NOMO-1 treated with DMSO at 0.1 percent for 48 hours (cell line): ENCODE measurements around the gene GRK4.

Source experiments
- DNase-seq: peaks from one replicate; lab custom pipeline; 2025; ENCODE audit not compliant: unreplicated experiment; lab: John Stamatoyannopoulos, UW

Gene GRK4

DNA sequence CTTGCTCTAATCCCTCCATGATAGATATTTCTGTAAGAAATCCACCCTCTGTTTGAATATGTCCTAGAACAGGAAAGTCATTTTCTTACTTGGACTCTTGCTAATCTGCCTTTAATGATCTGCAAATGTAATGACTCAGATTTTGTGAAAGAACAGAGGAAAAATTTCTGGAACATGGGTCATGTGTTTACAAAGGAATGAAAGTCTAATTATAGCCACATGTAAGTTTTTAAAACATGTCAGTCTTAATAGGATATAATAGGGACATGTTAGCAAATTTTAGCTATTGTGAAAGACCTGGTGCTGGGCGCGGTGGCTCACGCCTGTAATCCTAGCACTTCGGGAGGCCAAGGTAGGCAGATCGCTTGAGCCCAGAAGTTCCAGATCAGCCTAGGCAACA is 47.6 kb downstream of the GRK4 start:
- DNase-seq: no peak

DNA sequence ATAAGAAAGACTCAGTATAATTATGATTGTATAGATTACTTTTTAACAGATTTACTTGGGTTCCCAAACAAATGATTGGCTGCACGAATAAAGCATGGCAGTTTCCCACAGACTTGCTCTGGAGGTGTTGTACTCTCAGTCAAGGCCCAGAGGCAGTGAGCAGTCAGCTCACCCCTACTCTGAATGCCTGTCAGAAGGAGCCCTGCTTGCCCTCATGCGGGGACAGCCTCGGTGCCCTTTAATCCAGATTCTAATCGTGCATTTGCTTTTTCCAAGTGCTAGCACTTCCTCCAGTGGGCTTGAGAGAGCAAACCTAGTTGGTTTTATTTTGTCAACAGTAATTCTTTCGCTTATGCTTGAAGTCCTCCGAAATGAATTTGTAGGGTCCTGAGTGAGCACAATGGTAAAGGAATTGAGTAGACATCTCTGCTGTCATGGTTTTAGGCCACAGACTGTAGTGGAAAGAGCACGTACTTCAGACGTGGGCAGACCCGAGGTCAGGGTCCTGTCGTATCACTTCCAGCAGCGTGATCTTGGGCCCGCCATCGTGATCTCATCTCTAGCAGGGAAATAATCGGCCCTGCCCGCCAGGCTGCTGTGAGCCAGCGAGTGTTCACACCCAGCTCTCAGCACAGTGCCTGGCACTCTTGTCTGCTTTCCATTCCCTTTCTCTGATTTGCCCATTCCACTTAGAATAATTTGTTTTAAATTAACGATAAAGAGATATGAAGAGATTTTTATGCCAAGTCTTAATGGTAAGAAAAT is 48.3 kb downstream of the GRK4 start:
- DNase-seq: no peak

DNA sequence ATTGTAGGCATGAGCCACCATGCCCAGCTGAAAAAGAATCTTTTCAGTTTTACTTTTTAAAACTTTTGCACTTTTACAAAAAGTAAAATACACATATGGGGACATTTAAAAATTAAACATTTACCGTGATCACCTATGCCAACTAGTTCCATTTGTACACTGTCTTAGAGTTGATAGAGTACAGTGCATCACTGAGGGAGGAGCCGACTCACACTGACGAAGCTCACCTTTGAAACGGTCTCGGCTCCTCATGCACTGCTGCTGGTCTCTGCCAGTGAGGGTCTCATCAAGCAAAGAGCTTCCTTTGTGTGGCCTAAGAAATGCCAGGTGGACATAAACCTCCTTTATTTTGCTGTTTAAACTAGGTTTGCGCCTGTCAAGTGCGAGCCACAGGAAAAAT is 50.0 kb downstream of the GRK4 start:
- DNase-seq: no peak

DNA sequence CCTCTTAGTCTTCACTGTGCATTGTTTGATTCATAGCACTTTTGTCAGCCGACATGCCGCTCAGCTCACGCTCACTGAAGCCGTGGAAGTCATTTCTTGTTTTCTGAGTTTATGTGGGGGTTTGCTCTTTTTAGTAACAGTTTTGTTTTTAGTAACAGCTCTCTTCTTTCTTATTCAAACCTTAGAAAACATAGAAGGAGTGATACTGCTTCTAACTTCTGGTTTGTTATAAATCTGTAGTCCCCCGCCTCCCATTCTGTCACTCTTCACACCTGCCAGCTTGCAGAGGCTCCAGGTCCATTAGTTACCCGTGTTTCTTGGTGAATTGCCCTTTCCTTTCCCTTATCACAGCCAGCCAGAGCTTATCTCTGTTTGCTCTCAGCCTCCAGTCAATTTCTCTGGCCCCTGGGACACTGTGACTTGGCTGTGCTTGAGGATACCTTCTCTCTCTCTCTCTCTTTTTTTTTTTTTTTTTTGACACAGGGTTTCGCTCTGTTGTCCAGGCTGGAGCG is 50.5 kb downstream of the GRK4 start:
- DNase-seq: no peak

DNA sequence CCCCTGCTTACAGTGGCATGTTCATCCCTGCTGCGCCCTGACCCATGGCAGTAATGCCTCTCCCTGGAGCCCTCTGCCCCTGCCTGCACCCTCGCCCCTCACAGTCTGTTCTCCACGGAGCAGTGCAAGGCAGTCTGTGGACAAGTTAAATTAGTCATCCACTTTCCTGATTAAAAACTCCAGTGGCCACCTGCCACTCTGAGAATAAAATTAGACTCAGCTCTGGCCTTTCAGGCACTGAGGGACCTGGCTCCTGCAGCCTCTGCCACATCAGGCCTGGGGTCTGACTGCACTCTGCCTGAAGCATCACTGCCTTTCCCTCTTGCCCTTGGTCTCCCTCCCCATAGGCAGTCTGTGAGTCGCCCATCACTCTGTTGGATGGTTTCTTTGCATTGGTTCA is 53.6 kb downstream of the GRK4 start:
- no peak for DNase-seq

DNA sequence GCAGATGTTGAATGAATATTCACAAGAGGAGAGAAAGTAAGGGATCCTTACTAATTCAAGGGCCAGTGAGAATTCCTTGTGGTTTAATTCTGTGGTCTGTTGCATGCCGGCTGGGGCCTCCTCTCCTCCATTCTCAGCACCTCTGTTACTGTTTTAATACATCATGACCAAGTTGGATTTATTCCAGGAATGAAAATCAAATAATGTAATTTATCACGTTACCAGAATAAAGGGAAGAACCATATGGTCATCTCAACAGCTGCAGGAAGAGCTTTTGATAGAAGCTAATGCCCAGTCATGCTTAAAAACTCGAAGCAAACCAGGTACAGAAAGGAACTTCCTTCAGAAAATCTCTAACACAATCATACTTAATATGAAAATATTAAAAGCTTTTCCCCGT is 54.1 kb downstream of the GRK4 start:
- no peak for DNase-seq

DNA sequence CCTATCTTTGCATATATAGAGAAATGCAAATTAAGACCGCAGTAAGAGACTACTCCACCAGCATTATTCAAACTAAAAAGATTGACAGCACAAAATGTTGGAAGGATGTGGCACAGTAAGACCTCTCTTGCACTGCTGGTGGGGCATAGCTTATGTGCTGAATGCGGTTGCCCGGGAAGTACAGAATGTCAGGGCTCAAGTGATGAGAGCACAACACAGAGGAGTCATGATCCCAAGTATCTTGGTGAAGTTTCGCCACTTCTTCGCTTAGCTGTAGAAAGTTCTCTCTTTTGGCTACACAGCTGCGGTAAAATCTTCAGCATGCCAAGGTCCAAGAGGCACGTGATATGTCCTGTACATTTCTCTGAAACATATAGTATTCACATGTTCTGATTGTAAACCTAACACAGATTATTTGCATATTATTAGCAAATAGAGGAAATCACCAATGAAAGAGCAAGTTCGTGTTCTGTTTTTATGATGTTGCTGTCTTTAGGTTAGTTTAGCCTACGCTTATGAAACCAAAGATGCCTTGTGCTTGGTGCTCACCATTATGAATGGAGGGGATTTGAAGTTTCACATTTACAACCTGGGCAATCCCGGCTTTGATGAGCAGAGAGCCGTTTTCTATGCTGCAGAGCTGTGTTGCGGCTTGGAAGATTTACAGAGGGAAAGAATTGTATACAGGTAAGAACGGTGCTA is 55.9 kb downstream of the GRK4 start:
- DNase-seq: no peak

DNA sequence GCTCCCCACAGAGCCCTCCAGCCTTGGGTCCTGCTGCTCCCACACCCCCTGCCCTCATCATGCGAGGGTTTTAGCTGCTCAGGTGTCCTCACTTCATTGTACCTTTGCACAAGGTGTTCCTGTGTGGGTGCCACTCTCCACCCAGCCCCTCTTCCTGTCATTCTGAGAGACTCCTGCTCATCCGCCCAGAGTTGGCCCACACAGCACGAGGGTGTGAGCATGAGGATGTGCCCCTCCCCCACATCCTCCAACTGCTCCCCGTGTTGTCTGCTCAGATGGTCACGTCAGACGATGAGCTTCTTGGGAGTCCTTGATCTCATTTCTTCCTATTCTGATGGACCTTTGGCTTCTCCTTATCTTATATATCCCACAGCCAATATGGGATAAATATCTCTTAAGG is 57.8 kb downstream of the GRK4 start:
- DNase-seq: no peak

DNA sequence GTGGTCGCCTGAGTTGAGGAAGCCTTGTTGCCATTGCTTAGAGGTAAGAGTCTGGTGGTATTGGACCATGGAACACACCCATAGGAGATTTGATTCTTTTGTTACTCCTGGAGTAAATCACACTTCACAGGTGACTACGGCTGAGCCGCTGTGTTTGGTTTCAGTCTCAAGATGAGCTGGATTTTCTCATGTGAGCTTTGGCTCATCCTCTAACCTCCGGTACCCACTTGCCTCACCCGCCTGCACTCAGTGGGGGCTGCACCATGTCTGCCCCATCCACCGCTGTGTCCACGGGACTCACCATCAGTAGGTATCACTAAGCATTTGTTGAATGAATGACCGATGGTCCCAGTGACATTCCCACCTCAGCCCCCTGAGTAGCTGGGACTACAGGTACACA is 58.3 kb downstream of the GRK4 start:
- DNase-seq: no peak

DNA sequence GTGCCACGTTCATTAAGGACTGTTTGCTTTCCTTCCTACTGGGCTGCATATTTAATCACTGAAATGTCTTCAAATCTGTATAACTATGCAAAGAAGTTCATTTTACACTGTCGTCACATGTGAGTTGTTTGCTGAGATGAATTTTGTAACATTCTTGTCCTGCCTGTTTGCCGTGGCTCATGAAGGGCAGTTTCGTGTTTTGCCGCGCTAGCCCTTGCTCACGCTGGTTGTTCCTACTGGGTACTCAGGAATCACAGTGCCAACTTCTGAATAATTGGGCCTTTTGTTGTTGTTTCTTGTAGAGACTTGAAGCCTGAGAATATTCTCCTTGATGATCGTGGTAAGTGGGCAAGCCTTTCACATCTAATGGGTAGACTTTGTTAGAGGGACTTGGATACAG is 58.7 kb downstream of the GRK4 start:
- DNase-seq: no peak

DNA sequence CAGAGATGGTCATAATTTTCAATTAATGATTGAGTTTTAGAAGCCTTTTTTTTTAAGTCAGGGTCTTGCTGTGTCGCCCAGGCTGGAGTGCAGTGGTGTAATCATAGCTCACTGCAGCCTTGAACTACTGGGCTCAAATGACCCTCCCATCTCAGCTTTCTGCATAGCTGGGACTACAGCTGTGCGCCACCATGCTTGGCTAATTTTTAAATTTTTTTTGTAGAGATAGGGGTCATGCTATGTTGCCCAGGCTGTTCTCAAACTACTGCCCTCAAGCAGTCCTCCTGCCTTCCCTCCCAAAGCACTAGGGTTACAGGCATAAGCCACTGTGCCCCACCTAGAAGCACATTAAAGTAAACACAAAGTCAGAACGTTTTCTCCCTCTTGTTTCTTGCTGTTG is 59.3 kb downstream of the GRK4 start:
- no peak for DNase-seq

DNA sequence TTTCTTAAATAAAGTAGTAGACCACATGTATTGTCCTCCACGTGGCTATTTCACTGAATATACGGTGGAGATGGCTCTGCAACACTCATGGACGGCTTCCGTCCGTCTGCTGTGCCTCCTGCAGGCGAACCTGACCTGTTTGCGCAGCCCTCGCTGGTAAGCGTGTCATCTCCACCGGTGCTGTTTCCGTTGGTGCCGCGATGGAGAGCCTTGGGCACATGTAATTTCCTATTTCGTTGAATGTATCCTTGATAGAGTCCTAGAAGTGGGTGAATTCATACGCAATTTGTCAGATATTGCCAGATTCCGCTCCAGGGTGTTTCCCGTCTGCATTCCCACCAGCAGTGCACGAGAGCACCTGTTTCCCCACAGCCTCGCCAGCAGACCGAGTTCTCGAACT is 62.5 kb downstream of the GRK4 start:
- no peak for DNase-seq

DNA sequence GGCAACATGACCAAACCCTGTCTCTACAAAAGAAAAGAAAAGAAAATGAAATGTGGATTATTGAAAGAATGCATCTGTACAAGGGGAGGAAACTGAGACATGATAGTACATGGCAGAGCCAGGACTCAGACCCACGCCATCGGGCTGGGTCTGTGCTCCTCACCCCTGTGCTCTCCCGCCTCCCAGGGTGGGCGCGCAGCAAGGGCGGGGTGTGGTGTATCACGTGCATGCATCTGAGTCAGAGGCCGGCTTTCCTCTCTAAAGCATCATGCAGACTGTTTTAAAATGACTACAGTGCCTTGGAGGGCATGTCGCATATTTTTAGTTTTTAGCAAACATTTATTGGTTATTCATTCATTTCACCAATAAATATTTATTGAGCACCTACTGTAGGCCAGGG is 63.2 kb downstream of the GRK4 start:
- no peak for DNase-seq

DNA sequence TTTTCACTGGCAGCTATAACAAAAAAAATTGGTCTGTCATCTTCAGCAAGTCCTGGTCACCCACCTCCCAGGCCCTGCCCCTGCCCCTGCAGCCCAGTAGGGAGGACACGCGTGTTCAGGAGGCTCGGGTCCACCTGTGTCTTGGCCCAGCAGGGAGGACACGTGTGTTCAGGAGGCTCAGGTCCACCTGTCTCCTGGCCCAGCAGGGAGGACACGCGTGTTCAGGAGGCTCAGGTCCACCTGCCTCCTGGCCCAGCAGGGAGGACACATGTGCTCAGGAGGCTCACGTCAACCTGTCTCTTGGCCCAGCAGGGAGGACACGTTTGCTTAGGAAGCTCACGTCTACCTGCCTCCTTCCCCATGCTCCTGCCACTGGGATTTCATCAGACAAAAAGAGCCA is 66.1 kb downstream of the GRK4 start:
- no peak for DNase-seq

DNA sequence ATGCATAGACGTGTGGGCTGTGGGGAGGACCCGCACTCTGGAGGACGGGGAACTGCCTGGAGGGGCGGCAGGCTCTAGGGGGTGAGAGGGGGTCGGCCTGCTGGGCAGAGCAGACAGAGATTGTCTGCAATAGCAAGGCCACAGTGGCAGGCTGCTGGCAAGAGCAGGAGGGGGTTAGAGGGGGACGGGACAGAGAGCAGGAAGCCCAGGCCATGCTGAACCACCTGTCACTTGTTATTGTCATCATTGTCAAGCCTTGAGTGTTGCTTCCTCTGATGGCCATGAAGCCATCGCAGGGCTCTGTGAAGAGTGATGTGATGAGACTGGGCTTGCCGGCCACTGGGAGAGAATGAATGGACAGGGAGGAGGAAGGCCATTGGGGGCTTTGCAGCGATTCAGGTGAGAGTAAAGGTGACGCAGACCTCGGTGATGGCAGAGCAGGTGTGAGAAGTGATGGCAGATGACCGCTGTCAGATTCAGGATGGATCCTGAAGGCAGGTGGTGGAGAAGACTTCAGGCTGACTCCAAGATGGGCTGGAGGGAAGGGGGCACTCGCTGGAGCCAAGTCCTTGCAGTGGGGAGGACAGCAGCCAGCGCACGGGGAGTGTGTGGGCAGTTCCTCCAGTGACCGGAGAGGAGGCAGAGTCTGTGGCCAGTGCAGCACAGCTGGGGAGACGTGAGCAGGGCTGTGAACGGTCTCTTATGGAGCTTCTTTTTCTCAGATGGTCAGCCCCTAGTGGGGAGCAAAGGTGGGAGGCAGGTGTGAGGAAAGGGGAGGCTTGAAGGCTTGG is 67.4 kb downstream of the GRK4 start:
- no peak for DNase-seq

DNA sequence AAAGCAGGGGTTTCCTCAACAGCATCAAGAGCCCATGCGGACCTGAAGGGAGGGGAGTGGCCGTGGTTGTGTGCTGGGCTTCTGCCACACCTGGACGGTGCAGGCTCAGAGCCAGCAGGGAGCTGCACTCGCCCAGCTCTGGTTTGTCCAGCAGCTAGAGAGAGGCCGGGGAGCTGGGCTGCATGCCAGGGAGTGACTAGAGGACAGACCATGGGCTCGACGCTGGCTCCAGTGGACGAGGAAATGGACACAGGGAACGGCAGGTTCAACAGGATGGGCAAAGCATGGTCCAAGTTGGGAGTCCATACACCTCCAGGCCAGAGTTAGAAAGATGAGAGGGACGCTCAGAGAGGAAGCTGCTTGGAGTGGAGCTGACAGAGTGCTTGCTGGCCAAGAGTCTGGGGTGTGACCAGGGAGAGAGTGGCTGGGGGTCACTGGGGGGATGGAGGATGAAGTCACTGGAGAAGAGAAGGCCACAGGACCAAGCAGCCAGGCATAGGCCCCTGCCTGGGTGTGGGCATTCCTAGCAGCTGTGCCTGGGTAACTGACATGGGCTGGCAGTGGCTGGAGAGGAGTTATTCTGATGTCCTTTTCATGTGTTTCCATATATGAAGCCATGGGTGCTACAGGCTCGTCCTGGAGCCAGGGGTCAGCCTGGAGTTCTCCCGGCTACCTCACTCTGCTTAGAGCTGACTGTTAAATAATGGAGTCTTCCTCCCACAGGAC is 68.1 kb downstream of the GRK4 start:
- no peak for DNase-seq

DNA sequence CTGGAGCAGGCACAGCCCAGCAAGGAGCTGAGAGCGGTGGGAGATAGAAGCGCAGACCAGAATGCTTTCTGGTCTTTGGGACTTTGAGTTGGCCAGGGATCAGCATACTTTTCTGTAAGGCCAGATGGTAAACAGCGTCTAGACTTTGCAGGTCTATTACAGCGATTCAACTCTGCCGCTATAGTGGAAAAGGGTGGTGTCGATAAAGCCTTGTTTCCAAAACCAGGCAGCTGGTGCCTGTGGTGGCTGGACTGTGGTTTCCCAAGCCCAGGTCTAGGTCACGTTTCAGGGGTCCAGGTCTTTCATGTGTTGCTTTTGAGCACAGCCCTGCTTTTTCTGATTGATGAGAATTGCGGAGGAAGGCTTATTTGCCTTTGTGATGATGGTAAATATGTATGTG is 70.9 kb downstream of the GRK4 start:
- no peak for DNase-seq

DNA sequence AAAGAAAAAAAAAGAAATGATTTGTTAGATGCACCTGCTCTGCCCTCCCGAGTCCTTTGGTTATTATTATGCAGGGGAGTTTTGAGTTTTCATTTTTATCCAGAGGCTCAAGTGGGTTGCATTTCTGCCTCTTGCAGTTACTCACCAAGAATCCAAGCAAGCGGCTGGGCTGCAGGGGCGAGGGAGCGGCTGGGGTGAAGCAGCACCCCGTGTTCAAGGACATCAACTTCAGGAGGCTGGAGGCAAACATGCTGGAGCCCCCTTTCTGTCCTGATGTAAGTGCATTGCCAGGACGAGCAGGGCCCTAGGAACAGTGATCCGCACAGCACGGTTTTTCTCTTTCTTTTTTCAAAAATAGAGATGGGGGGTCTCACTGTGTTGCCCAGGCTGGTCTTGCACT is 71.9 kb downstream of the GRK4 start:
- no peak for DNase-seq

DNA sequence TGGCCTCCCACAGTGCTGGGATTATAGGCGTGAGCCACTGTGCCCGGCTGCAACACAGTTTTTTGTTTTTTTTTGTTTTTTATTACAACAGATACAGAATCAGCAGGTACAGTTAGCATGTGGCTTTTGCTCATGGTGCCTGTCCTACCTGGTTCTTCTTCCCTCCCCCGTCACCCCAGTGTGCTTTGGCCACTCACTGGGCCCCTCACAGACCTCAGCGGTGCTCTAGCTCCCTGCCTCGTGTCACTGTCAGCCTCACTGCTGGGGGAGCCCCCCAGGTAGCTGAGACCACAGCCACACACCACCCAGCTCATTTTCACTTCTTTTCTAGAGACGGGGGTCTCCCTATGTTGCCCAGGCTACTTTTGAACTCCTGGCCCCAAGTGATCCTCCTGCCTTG is 72.3 kb downstream of the GRK4 start:
- DNase-seq: no peak

DNA sequence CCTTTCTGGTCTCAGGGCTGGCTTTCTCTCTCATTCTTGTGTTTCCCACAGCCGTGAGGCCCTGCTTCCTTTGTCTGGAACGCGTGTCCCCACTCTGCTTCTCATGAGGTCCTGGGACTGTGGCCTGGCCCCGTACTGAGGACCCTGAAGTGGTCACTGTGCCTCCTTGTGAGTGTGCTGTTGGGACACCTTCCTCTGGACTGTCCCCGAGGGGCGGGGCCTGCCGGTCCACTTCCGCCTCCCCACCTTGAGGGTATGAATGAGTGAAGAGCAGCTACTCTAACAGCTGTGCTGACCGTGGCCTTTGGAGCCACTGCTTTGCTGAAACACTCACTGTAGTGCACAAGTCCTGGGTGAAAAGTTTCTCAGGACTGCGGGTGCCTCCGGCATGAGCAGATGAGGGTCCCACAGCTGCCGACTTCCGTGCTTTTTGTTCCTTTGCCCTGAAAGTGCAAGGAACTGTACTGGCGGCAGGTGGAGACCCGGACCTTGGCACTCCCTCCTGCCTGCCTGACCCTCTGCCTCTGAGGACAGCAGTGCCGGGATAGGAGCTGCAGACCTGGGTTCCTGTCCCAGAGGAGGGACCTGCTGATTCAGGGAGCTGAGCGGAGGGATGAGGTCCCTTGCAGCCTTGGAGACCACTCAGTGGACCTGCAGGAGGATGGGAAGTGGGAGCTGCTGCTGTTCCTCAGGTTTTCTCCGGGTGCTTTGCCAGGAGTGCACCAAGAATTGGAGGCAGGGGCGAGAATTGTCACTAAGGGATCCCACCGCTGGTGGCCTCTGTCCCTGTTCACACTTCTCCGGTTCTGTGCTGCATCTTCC is 73.0 kb downstream of the GRK4 start:
- DNase-seq: no peak
